ENCODE measurements around the gene DACT1. TPM values are rescaled to one million over a fixed set of nuclear protein-coding genes. Genes with fewer than 3 reads are reported as not detected.

Gene DACT1
- total and polyA plus RNA-seq, 2 experiments from 2014 or later = 6.8 to 26.9 TPM

- Histone ChIP-seq H4K20me1 (ENCODE audit: insufficient read depth) (no peaks in the 10 kb centered on the region), H3K4me3 (no peak overlapping the region), H3K4me2 (ENCODE audit: unreplicated experiment) (no peak overlapping the region), H3K9me3 (ENCODE audit: low read depth) (no peaks in the 10 kb centered on the region), H3K27me3 (replicated peaks; ENCODE audit: insufficient read depth) (peaks cover 12% of the 10 kb centered on the region; the same call in 1 of the 2 replicates), H3K27ac (no peak overlapping the region), H3K9ac (no peak overlapping the region), H3F3A (ENCODE audit: insufficient read depth) (peaks cover 9% of the 10 kb centered on the region; the same call in 1 of the 2 replicates), H3K9me2 (ENCODE audit: insufficient read depth) (no peaks in the 10 kb centered on the region), H3K79me2 (ENCODE audit: insufficient read depth) (no peaks in the 10 kb centered on the region), H3K36me3 (ENCODE audit: low read depth) (no peaks in the 10 kb centered on the region), H3K4me1 (ENCODE audit: insufficient read depth) (peaks cover 19% of the 10 kb centered on the region), H2AFZ (no peak overlapping the region)
- no peak for DNase-seq
- TF ChIP-seq EZH2phosphoT487 (IDR thresholded peaks at IDR 0.05; ENCODE audit: insufficient read depth, low read depth) (no peak), EZH2 (IDR thresholded peaks at IDR 0.05; ENCODE audit: insufficient read depth, poor library complexity, severe bottlenecking) (no peak)
- 59 to 63% methylated on average over 17 to 18 of the region's 18 CpGs for whole genome bisulfite sequencing, 2 experiments (ENCODE audit: low coverage in 1 of 2, low lambda C conversion rate in 2 of 2, missing lambda C conversion rate in 2 of 2)
- in situ Hi-C loops (cut with MboI) = loop anchor here (25.0 kb wide), 1 partner anchor 806 kb away; no protein-coding TSS in a partner anchor
Observed at GRCh38 chr14:58631732-58632131, 6.0 kb upstream of the DACT1 start.

DNA sequence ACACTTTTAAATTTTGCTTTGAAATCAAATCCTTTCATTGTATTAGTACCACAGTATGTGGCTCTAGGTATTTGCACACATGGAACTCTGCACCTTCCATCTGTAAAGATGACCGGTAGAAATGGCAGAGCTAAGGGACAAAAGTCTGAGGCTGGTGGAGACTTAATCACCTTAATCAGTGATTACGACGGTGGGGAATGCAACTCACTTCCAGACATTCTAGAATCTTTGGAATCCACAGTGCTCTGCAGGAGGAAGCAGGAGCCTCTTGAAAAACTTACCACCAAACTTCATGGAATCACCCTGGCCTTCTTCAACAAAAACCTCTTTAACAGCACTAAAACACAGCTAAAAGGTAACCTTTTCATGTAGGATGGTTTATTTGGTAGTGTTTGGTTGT, 3.9 kb upstream of the DACT1 start:
- peaks cover 16% of the 10 kb centered on the region for H3F3A ChIP-seq (ENCODE audit: insufficient read depth)
- no peak for TF ChIP-seq EZH2 (IDR thresholded peaks at IDR 0.05; ENCODE audit: insufficient read depth, poor library complexity, severe bottlenecking)
- no peak for TF ChIP-seq EZH2phosphoT487 (IDR thresholded peaks at IDR 0.05; ENCODE audit: insufficient read depth, low read depth)
- H3K4me3 ChIP-seq = no peak overlapping the region
- H3K4me2 ChIP-seq (ENCODE audit: unreplicated experiment) = peak overlapping the region; percentile 7
- H3K36me3 ChIP-seq (ENCODE audit: low read depth) = no peaks in the 10 kb centered on the region
- no peaks in the 10 kb centered on the region for H3K9me2 ChIP-seq (ENCODE audit: insufficient read depth)
- peak; percentile 34 for DNase-seq
- H3K4me1 ChIP-seq (ENCODE audit: insufficient read depth) = peaks cover 17% of the 10 kb centered on the region
- H3K79me2 ChIP-seq (ENCODE audit: insufficient read depth) = peaks cover 5% of the 10 kb centered on the region
- peaks cover 2% of the 10 kb centered on the region; the same call in 1 of the 2 replicates for H3K27me3 ChIP-seq (replicated peaks; ENCODE audit: insufficient read depth)
- in situ Hi-C loops (cut with MboI) = loop anchor here (25.0 kb wide), 1 partner anchor 803 kb away; no protein-coding TSS in a partner anchor
- 0 out of 2 replicates have a peak overlapping the region, but pooled peaks have one; percentile 24 for H2AFZ ChIP-seq
- H3K9ac ChIP-seq = no peak overlapping the region
- H3K9me3 ChIP-seq (ENCODE audit: low read depth) = no peaks in the 10 kb centered on the region
- 76 to 79% methylated on average over 3 of the region's 3 CpGs for WGBS, 2 experiments (ENCODE audit: low coverage in 1 of 2, low lambda C conversion rate in 2 of 2, missing lambda C conversion rate in 2 of 2)
- no peaks in the 10 kb centered on the region for H4K20me1 ChIP-seq (ENCODE audit: insufficient read depth)
- H3K27ac ChIP-seq = no peak overlapping the region

- no peaks in the 10 kb centered on the region for H3K9me2 ChIP-seq (ENCODE audit: insufficient read depth)
- in situ Hi-C loops (cut with MboI) = loop anchor here (25.0 kb wide), 1 partner anchor 803 kb away; no protein-coding TSS in a partner anchor
- no peaks in the 10 kb centered on the region for H3K36me3 ChIP-seq (ENCODE audit: low read depth)
- DNase-seq = no peak
- no peak overlapping the region for H2AFZ ChIP-seq
- H3K9me3 ChIP-seq (ENCODE audit: low read depth) = no peaks in the 10 kb centered on the region
- peaks cover 24% of the 10 kb centered on the region for H3F3A ChIP-seq (ENCODE audit: insufficient read depth)
- no peak overlapping the region for H3K4me3 ChIP-seq
- H3K79me2 ChIP-seq (ENCODE audit: insufficient read depth) = peaks cover 13% of the 10 kb centered on the region
- WGBS, 2 experiments (ENCODE audit: low coverage in 1 of 2, low lambda C conversion rate in 2 of 2, missing lambda C conversion rate in 2 of 2) = 50 to 55% methylated on average over 5 of the region's 5 CpGs
- H3K9ac ChIP-seq = no peak overlapping the region
- H3K27ac ChIP-seq = no peak overlapping the region
- TF ChIP-seq EZH2 (IDR thresholded peaks at IDR 0.05; ENCODE audit: insufficient read depth, poor library complexity, severe bottlenecking) (no peak), EZH2phosphoT487 (IDR thresholded peaks at IDR 0.05; ENCODE audit: insufficient read depth, low read depth) (no peak)
- H3K27me3 ChIP-seq (replicated peaks; ENCODE audit: insufficient read depth) = no peaks in the 10 kb centered on the region
- no peak overlapping the region for H3K4me2 ChIP-seq (ENCODE audit: unreplicated experiment)
- H3K4me1 ChIP-seq (ENCODE audit: insufficient read depth) = peaks cover 20% of the 10 kb centered on the region
- no peaks in the 10 kb centered on the region for H4K20me1 ChIP-seq (ENCODE audit: insufficient read depth)
Observed at GRCh38 chr14:58634406-58635090, 3.2 kb upstream of the DACT1 start.

- Histone ChIP-seq H3K4me1 (ENCODE audit: insufficient read depth) (peaks cover 26% of the 10 kb centered on the region), H3K9ac (no peak overlapping the region)
Observed at GRCh38 chr14:58635091-58635830, 2.5 kb upstream of the DACT1 start.

More at GRCh38 chr14:58635091-58635830, 2.5 kb upstream of the DACT1 start:
- H3K4me2 ChIP-seq (ENCODE audit: unreplicated experiment) = no peak overlapping the region
- no peak overlapping the region for H3K4me3 ChIP-seq
- no peak overlapping the region for H2AFZ ChIP-seq
- peaks cover 26% of the 10 kb centered on the region for H3F3A ChIP-seq (ENCODE audit: insufficient read depth)
- no peaks in the 10 kb centered on the region for H3K9me3 ChIP-seq (ENCODE audit: low read depth)
- 66 to 70% methylated on average over 8 of the region's 8 CpGs for WGBS, 2 experiments (ENCODE audit: low coverage in 1 of 2, low lambda C conversion rate in 2 of 2, missing lambda C conversion rate in 2 of 2)
- no peak for DNase-seq
- H3K27ac ChIP-seq = no peak overlapping the region
- peaks cover 17% of the 10 kb centered on the region for H3K79me2 ChIP-seq (ENCODE audit: insufficient read depth)
- in situ Hi-C loops (cut with MboI) = loop anchor here (25.0 kb wide), 1 partner anchor 802 kb away; no protein-coding TSS in a partner anchor
- H3K9me2 ChIP-seq (ENCODE audit: insufficient read depth) = no peaks in the 10 kb centered on the region
- no peaks in the 10 kb centered on the region for H3K36me3 ChIP-seq (ENCODE audit: low read depth)
- TF ChIP-seq EZH2 (IDR thresholded peaks at IDR 0.05; ENCODE audit: insufficient read depth, poor library complexity, severe bottlenecking) (no peak), EZH2phosphoT487 (IDR thresholded peaks at IDR 0.05; ENCODE audit: insufficient read depth, low read depth) (no peak)
- H4K20me1 ChIP-seq (ENCODE audit: insufficient read depth) = no peaks in the 10 kb centered on the region
- no peaks in the 10 kb centered on the region for H3K27me3 ChIP-seq (replicated peaks; ENCODE audit: insufficient read depth)
